ENCODE measurements around the gene PIK3R5.

- TF ChIP-seq, protein P1, sequence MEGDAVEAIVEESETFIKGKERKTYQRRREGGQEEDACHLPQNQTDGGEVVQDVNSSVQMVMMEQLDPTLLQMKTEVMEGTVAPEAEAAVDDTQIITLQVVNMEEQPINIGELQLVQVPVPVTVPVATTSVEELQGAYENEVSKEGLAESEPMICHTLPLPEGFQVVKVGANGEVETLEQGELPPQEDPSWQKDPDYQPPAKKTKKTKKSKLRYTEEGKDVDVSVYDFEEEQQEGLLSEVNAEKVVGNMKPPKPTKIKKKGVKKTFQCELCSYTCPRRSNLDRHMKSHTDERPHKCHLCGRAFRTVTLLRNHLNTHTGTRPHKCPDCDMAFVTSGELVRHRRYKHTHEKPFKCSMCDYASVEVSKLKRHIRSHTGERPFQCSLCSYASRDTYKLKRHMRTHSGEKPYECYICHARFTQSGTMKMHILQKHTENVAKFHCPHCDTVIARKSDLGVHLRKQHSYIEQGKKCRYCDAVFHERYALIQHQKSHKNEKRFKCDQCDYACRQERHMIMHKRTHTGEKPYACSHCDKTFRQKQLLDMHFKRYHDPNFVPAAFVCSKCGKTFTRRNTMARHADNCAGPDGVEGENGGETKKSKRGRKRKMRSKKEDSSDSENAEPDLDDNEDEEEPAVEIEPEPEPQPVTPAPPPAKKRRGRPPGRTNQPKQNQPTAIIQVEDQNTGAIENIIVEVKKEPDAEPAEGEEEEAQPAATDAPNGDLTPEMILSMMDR (IDR thresholded peaks at IDR 0.05; ENCODE audit: low read depth, low read length, poor library complexity, severe bottlenecking), result no peak
- no peak for TF ChIP-seq EZH2phosphoT487 (IDR thresholded peaks at IDR 0.05; ENCODE audit: borderline replicate concordance, low read length)
Measured at GRCh38 chr17:8946071-8946470, 19.4 kb downstream of the PIK3R5 start.

Data from DOHH2 (cell line).